ENCODE results near the gene MTMR8.

DNA sequence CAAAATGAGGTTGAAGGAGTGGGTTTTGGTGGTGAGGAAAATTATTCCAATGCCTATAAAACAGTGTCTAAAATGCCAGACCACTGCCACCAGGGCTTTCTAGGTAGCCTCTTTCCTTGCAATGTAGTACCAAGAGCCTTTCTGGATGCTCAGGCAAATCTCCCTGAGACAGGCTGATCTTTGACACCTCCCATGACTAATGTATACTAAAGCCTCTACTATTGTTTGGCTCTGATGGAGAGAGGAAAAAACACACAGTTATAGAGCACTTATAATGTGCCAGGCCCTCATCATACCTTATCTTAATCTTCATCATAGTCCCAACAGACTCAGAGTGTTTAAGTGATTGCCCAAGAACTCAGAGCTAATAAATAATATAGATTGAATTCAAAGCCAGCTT lies 5.8 kb downstream of the MTMR8 start:
- TF ChIP-seq, protein P1, sequence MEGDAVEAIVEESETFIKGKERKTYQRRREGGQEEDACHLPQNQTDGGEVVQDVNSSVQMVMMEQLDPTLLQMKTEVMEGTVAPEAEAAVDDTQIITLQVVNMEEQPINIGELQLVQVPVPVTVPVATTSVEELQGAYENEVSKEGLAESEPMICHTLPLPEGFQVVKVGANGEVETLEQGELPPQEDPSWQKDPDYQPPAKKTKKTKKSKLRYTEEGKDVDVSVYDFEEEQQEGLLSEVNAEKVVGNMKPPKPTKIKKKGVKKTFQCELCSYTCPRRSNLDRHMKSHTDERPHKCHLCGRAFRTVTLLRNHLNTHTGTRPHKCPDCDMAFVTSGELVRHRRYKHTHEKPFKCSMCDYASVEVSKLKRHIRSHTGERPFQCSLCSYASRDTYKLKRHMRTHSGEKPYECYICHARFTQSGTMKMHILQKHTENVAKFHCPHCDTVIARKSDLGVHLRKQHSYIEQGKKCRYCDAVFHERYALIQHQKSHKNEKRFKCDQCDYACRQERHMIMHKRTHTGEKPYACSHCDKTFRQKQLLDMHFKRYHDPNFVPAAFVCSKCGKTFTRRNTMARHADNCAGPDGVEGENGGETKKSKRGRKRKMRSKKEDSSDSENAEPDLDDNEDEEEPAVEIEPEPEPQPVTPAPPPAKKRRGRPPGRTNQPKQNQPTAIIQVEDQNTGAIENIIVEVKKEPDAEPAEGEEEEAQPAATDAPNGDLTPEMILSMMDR (IDR thresholded peaks at IDR 0.05; ENCODE audit: insufficient read depth, low read length) = no peak
- TF ChIP-seq SPI1 (IDR thresholded peaks at IDR 0.05; ENCODE audit: borderline replicate concordance, low read depth) (no peak), POLR2AphosphoS5 (IDR thresholded peaks at IDR 0.05; ENCODE audit: low read depth) (no peak)

All from HL-60 (cell line).